CMK (cell line): ENCODE results near the gene FIBP.

ENCODE experiments used
- DNase-seq: peaks from one replicate; pipeline ENCODE4 v3.0.0-alpha.2; 2010; ENCODE audit warnings: low read depth

Gene FIBP

GRCh38 chr11:65890324-65891218 lies 2.3 kb upstream of the FIBP start, which contains the start of gene CCDC85B:
Gene CCDC85B, plus strand, starts transcription at chr11:65890673. Its CDS starts 111 bp downstream, at chr11:65890784.
- DNase-seq = peak; percentile 96

- DNase-seq = no peak
These were observed 528 bp downstream of the FIBP start for GRCh38 chr11:65887723-65888162.

GRCh38 chr11:65886826-65887722 lies 1.2 kb downstream of the FIBP start:
- no peak for DNase-seq

DNA sequence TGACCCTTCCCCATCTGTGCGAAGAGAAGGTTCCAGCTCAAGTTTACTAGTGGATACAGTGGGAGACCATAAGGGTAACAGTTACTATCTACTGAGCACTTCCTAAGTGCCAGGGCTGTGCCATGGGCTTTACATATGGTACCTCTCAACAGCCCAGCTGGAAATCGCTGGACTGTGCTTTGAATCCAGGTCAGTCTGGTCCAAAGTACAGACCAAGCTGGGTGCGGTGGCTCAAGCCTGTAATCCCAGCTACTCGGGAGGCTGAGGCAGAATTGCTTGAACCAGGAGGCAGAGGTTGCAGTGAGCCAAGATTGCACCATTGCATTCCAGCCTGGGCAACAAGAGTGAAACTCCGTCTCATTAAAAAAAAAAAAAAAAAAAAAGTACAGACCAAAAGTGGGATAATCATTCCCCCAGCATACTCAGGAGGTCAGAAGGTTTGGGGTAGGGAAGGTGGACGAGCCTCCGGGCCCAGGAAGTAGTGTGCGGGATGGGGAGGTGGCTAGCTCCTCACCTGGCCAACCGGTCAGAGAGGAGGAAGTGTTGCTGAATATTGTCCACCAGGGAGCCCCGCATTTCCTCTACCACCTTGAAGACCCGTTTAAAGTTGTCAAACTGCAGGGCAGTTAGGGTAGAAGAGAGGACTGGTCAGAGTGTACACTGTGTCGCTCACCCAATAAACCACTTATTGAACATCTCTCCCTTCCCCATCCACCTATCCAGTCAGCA lies 2.3 kb downstream of the FIBP start:
- no peak for DNase-seq

DNA sequence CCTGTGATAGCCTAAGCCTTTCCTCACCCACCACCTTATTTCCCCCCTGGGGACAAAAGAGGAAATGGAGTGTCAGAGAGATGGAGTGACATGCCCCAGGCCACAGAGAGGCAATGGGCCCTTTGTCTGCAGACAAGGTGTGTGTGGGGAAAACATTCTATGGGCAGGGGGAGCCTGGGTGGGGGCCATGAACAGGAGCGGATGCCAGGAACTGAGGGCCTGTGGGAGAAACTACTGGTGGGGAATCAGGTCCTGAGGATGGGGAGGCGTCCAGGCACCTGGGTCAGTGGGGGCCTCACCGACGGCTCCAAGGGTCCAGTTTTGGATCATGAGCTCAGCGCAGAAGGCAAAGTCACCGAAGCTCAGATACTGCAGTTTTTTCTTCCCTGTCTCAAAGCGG lies 3.0 kb downstream of the FIBP start:
- DNase-seq = no peak

- DNase-seq = no peak
These were observed 3.6 kb downstream of the FIBP start for GRCh38 chr11:65884716-65885092.

DNA sequence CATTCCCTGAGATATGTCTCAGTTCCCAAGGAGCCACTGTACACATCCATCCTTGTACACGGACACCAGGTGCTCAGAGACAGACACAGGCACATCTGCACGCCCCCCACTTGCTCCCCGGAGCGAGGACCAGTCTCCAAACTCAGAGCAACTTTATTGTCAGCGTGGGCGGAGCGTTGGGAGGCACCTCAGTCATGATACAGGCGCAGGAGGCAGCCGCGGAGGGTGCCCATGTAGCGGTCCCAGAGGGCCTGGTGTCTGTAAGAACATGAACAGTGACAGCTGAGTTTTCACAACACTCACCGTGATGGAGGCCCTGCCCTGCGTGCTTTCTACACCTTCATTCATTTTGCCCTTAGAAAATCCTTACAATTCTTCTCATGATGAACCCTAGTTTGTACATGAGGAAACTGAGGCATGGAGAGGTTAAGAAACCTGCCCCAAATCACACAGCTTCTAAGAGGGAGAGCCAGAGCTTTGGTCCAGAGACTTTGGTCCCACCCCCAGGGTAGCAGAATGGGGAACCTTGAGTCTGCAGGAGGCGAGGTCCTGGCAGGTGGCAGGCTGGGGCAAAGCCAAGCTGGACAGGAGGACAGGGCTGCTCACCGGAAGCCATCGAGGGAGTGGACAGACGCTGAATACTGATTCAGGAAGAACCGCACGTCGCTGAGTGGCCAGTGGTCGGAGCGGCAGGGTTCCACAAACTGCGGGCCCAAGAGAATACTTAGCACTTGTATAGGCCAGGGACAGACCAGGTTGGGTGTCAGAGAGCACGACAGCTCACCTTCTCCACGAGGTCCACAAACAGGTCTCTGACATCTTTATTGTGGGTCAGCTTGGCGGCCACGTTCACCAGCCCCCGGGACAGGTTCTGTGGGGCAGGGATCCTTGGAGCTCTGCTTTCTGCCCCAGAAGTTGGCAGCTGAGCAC lies 4.2 kb downstream of the FIBP start:
- DNase-seq = no peak

DNA sequence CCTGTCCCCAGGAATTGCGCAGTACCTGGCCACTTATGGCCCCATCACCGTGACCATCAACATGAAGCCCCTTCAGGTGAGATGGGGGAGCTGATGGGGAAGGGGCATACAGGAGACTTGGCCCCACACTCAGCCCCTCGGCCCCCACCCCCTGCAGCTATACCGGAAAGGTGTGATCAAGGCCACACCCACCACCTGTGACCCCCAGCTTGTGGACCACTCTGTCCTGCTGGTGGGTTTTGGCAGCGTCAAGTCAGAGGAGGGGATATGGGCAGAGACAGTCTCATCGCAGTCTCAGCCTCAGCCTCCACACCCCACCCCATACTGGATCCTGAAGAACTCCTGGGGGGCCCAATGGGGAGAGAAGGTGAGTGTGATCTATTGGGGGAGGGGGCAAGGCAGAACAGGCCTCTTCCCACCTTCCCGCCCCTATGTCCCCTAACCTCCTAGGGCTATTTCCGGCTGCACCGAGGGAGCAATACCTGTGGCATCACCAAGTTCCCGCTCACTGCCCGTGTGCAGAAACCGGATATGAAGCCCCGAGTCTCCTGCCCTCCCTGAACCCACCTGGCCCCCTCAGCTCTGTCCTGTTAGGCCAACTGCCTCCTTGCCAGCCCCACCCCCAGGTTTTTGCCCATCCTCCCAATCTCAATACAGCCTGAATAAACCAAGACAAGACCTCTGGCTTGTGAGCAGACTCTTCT lies 5.1 kb downstream of the FIBP start:
- no peak for DNase-seq

GRCh38 chr11:65882120-65883057 lies 5.9 kb downstream of the FIBP start:
- DNase-seq = no peak

DNA sequence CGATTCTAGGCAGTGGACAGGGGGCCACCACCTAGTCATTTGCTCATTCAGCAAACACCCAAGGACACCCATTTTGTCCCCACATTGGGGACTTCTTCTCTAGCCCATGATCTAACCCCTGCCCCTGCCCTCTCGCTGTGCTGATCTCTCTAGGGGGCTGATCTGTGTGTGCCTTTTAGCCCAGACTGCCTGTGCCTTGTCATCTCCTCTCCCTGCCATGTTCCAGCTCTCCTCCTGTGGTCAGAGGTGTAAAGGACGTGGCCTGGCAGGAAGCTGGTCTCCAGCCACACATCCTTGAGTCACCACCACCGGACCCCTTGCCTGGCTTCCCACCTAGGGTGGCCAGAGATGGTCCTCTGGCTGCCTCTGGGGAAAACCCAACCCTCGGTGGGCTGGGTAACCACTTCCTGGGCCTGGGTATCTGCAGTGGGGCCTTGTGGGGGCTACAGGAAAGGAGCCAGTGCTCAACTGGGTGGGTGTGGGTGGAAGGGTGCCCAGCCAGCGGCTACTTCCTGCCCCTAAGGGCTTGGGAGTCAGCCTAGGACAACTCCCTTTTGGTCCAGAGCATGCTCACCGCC lies 7.3 kb downstream of the FIBP start:
- no peak for DNase-seq

GRCh38 chr11:65880027-65880426 lies 8.2 kb downstream of the FIBP start:
- DNase-seq = no peak

GRCh38 chr11:65879617-65880016 lies 8.7 kb downstream of the FIBP start, which contains the start of gene CTSW:
Gene CTSW, plus strand, starts transcription at chr11:65879837. Its CDS starts 18 bp downstream, at chr11:65879855.
- no peak for DNase-seq

GRCh38 chr11:65873318-65874156 lies 14.7 kb downstream of the FIBP start:
- peak; percentile 94 for DNase-seq

DNA sequence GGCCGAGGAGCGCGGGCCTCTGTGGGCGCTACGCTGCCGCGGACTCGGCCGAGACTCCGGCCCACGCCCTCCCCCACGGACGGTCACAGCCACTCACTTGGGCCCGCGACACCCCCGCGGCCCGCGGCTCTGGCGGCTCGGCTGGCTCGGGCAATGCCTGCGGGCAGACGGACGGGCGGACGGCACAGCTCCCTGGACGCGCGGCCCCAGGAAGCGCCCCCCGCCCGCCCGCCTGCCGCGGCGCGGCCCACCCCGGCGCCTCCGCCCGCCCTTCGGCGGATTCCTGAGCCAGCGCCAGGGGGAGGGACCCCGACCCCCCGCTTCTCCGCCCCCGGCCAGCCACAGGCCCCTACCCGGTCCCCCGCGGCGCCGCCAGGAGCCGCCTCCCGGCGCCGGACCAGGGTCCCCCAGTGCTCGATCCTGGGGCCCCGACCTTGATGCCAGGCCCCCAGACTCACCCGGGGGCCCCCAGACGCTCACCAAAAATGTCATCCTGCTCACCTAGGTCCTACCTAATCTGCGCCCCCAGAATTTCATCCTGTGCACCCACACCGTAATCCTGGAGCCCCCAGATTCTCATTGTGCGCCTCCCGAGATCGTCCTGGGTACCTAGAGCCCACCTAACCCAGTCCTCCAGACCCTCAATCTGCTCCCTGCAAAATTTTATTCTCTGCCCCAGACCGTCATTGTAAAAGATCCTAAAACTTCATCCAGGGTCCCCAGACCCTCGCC lies 15.5 kb downstream of the FIBP start, which contains the start of gene EFEMP2:
Gene EFEMP2 (minus strand): TSS at position 215 of the 732 bp plus-strand sequence. CDS start 446 bp downstream, outside the sequence.
- no peak for DNase-seq

GRCh38 chr11:65871811-65872548 lies 16.3 kb downstream of the FIBP start:
- DNase-seq = no peak
